K562 (cell line): Measurements from ENCODE around the gene LDLRAD3. TPM values are rescaled to one million over a fixed set of nuclear protein-coding genes. Genes with fewer than 3 reads are reported as not detected.

Experiments used
- ATAC-seq: fragments of 200-7000 bp; cut with Tn5 transposase; 3 replicates; pipeline ENCODE4 v1.9.1; 2020; ENCODE audit warnings: moderate library complexity
- BruUV-seq: library from RNA; stranded (reverse); fragments of 400-500 nt; replicated peaks from 2 replicates; lab custom pipeline; 2021; lab: Mats Ljungman, UMichigan
- CTCF ChIA-PET: fragments of 300-600 bp; formaldehyde crosslinking; extraction: SDS; loops from one replicate; lab custom pipeline; 2021; ENCODE audit warnings: low intra/inter-chr PET ratio; lab: Yijun Ruan, JAX
- POLR2A ChIA-PET: fragments of 300-600, 350-650 bp; sonication (Branson Sonifier 250); formaldehyde crosslinking; extraction: SDS; loops from one replicate; lab custom pipeline; 2021; ENCODE audit warnings: antibody characterized with exemption, inconsistent platforms; lab: Yijun Ruan, JAX
- DNase-seq, 4 experiments: peaks; one replicate each; pipeline versions ENCODE4 v3.0.0 to v3.0.0-alpha.2; 2011 to 2018; ENCODE audit warnings: low spot score in 3 of 4, mixed read lengths in 3 of 4; ENCODE audit errors: extremely low read depth in 1 of 4
- FAIRE-seq: peaks from 2 replicates; lab custom pipeline; 2011; peaks lifted over from hg19 to GRCh38; lab: Jason Lieb, UNC
- H2AFZ ChIP-seq: 2 replicates; pipeline ENCODE4 v1.6.0; 2011; ENCODE audit warnings: low read depth, low read length, control low read depth, inconsistent platforms
- H3K27ac ChIP-seq: fragments of 200-600 bp; 3 replicates; pipeline ENCODE4 v1.8.0; 2011; ENCODE audit warnings: low read depth, mild to moderate bottlenecking, control low read depth, inconsistent platforms, low read length, moderate library complexity, mixed read lengths; ENCODE audit errors: extremely low read depth
- H3K27me3 ChIP-seq, 2 experiments: fragments of 300-600 bp in 1 of 2; 2 replicates in 1 of 2; 3 replicates in 1 of 2; pipeline versions ENCODE4 v1.6.0 to v1.8.0; 2011; ENCODE audit warnings: inconsistent platforms in 2 of 2, low read length in 2 of 2, mild to moderate bottlenecking in 1 of 2, mixed read lengths in 1 of 2, moderate library complexity in 1 of 2; ENCODE audit not compliant: control insufficient read depth in 2 of 2, insufficient read depth in 2 of 2
- H3K36me3 ChIP-seq: fragments of 300-600 bp; 3 replicates; pipeline ENCODE4 v1.8.0; 2011; ENCODE audit warnings: mild to moderate bottlenecking, low read length, inconsistent platforms; ENCODE audit not compliant: control insufficient read depth, insufficient read depth
- H3K4me1 ChIP-seq, 2 experiments: fragments of 200-600 bp in 1 of 2; replicated peaks in 1 of 2; 2 replicates in 1 of 2; 3 replicates in 1 of 2; pipeline versions ENCODE4 v1.5.1 to v1.8.0; 2011; ENCODE audit warnings: inconsistent platforms in 2 of 2, low read length in 2 of 2, mild to moderate bottlenecking in 1 of 2, mixed read lengths in 1 of 2, moderate library complexity in 1 of 2; ENCODE audit not compliant: control insufficient read depth in 2 of 2, insufficient read depth in 2 of 2
- H3K4me2 ChIP-seq: 2 replicates; pipeline ENCODE4 v1.6.1; 2011; ENCODE audit warnings: low read length, control low read depth, inconsistent platforms, mixed read lengths; ENCODE audit not compliant: insufficient read depth
- H3K4me3 ChIP-seq: fragments of 200-600 bp; sonication (generic), shearing (Covaris generic); 2 replicates; pipeline ENCODE4 v1.5.1; 2016; ENCODE audit warnings: control low read depth, inconsistent platforms
- H3K79me2 ChIP-seq: fragments of 200-600 bp; 3 replicates; pipeline ENCODE4 v1.8.0; 2011; ENCODE audit warnings: low read length, inconsistent platforms; ENCODE audit not compliant: control insufficient read depth, insufficient read depth
- H3K9ac ChIP-seq, 2 experiments: 2 replicates each; pipeline versions ENCODE4 v1.6.0 to v1.6.1; 2011; ENCODE audit warnings: low read depth in 2 of 2, low read length in 2 of 2, control low read depth in 1 of 2, inconsistent platforms in 1 of 2, mild to moderate bottlenecking in 1 of 2, mixed read lengths in 1 of 2; ENCODE audit not compliant: insufficient read depth in 1 of 2
- H3K9me1 ChIP-seq: one replicate; pipeline ENCODE4 v1.6.0; 2011; ENCODE audit warnings: inconsistent platforms, mild to moderate bottlenecking, low read length, moderate library complexity; ENCODE audit not compliant: control insufficient read depth, insufficient read depth
- H3K9me3 ChIP-seq: replicated peaks from 2 replicates; pipeline ENCODE4 v1.5.1; 2011; ENCODE audit warnings: low read depth, low read length, inconsistent platforms; ENCODE audit not compliant: control insufficient read depth, insufficient read depth
- H4K20me1 ChIP-seq: replicated peaks from 2 replicates; pipeline ENCODE4 v1.6.1; 2011; ENCODE audit warnings: low read length, inconsistent platforms, mixed read lengths; ENCODE audit not compliant: control insufficient read depth, insufficient read depth
- CBX3 ChIP-seq, 2 experiments: IDR thresholded peaks; 1 replicate in 1 of 2; 2 replicates in 1 of 2; pipeline ENCODE4 v1.6.1; 2012; ENCODE audit warnings: inconsistent platforms in 2 of 2, low read length in 2 of 2, borderline replicate concordance in 1 of 2, control low read depth in 1 of 2
- CEBPB ChIP-seq: fragments of 450-650 bp; IDR thresholded peaks from 2 replicates; pipeline ENCODE4 v1.6.1; 2016; ENCODE audit warnings: missing genetic modification characterization, missing compliant biosample characterization
- CEBPG ChIP-seq, 3 experiments: fragments of 200-800 bp in 1 of 3; sonication (Bioruptor generic) in 1 of 3; sonication (generic) in 1 of 3; formaldehyde crosslinking in 1 of 3; IDR thresholded peaks in 2 of 3; conservative IDR thresholded peaks in 1 of 3; 2 replicates each; pipeline versions ENCODE4 v1.6.1 to v1.8.0; 2016 to 2022; ENCODE audit warnings: missing compliant biosample characterization in 2 of 3, missing genetic modification characterization in 2 of 3, mild to moderate bottlenecking in 1 of 3, missing genetic modification reagents in 1 of 3
- GABPB2 ChIP-seq: fragments of 250-450 bp; sonication (Bioruptor Pico); conservative IDR thresholded peaks from 2 replicates; pipeline ENCODE4 v1.5.1; 2021; ENCODE audit warnings: mild to moderate bottlenecking
- HDAC8 ChIP-seq: fragments of 450-650 bp; IDR thresholded peaks from 2 replicates; pipeline ENCODE4 v1.6.1; 2016; ENCODE audit warnings: mild to moderate bottlenecking, missing genetic modification characterization, moderate library complexity, missing compliant biosample characterization
- HSF4 ChIP-seq: fragments of 250-450 bp; sonication (Bioruptor Pico); IDR thresholded peaks from 2 replicates; pipeline ENCODE4 v2.1.2; 2022; ENCODE audit warnings: mild to moderate bottlenecking, moderate library complexity, borderline replicate concordance
- RHOXF2B ChIP-seq: fragments of 250-450 bp; sonication (Bioruptor Pico); conservative IDR thresholded peaks from 2 replicates; pipeline ENCODE4 v1.5.1; 2021
- ZFP1 ChIP-seq: fragments of 450-650 bp; formaldehyde crosslinking; IDR thresholded peaks from 2 replicates; pipeline ENCODE4 v1.4.0; 2020; ENCODE audit warnings: mild to moderate bottlenecking, mixed read lengths
- ZNF445 ChIP-seq: fragments of 250-450 bp; sonication (Bioruptor Pico); IDR thresholded peaks from 2 replicates; pipeline ENCODE4 v1.4.0; 2020; ENCODE audit warnings: low read depth, mild to moderate bottlenecking, moderate library complexity
- WGBS: fragments of 100-300 bp; shearing (Covaris generic); methylation state at CpG from one replicate; pipeline ENCODE4 v1.1.6; 2016; ENCODE audit warnings: low coverage, mixed read lengths; ENCODE audit not compliant: insufficient coverage; ENCODE audit errors: missing lambda C conversion rate; 5-methylcytosine and 5-hydroxymethylcytosine counted together
- in situ Hi-C: fragments of 300-500 bp; cut with MboI; formaldehyde crosslinking; loops from 4 replicates; pipeline ENCODE4 v1.15.0; 2018; ENCODE audit warnings: inconsistent platforms, mixed read lengths
- intact Hi-C: fragments of 100-400 bp; cut with micrococcal nuclease; formaldehyde crosslinking; loops from 2 replicates; pipeline ENCODE4 v1.14.2; 2022
- polyA plus RNA-seq, 8 experiments: library from polyadenylated mRNA; depleted of rRNA in 4 of 8; stranded (reverse) in 5 of 8; unstranded in 3 of 8; fragments of >200 nt; fragmentation: Nextera tagmentation in 2 of 8; fragmentation: Illumina TruSeq in 1 of 8; extraction: Ambion mirVana in 2 of 8; extraction: Trizol in 1 of 8; gene quantifications; 2 replicates each; pipeline versions ENCODE4 v1.2.1 to v1.2.3, GENCODE V29; 2011 to 2014; ENCODE audit warnings: inconsistent platforms in 1 of 8, missing spikeins in 1 of 8
- total RNA-seq, 7 experiments: library from RNA; depleted of rRNA in 6 of 7; stranded (reverse); fragments of >200 nt in 6 of 7; fragmentation: Illumina TruSeq in 2 of 7; extraction: Trizol in 2 of 7; gene quantifications; 2 replicates each; pipeline versions ENCODE4 v1.2.1 to v1.2.3, GENCODE V29; 2011 to 2021; ENCODE audit warnings: low replicate concordance in 1 of 7
- TF ChIP-seq, protein P1 (sequence below), 2 experiments: fragments of 450-650 bp in 1 of 2; sonication (generic) in 1 of 2; formaldehyde crosslinking in 1 of 2; IDR thresholded peaks in 1 of 2; conservative IDR thresholded peaks in 1 of 2; 2 replicates each; pipeline versions ENCODE4 v1.6.1 to v1.8.1; 2016 to 2023; ENCODE audit warnings: mild to moderate bottlenecking in 2 of 2, moderate library complexity in 2 of 2, inconsistent platforms in 1 of 2, missing genetic modification reagents in 1 of 2
- TF ChIP-seq, protein P2 (sequence below): fragments of 450-650 bp; IDR thresholded peaks from 2 replicates; pipeline ENCODE4 v1.6.1; 2016; ENCODE audit warnings: missing biosample characterization, missing genetic modification characterization

The LDLRAD3 gene
- total and polyA plus RNA-seq, 9 of the 15 experiments (the other 6 are each of a cell fraction or from before 2014, with no cell fraction given) = 0.73 to 7.2 (median 3.5) TPM

DNA sequence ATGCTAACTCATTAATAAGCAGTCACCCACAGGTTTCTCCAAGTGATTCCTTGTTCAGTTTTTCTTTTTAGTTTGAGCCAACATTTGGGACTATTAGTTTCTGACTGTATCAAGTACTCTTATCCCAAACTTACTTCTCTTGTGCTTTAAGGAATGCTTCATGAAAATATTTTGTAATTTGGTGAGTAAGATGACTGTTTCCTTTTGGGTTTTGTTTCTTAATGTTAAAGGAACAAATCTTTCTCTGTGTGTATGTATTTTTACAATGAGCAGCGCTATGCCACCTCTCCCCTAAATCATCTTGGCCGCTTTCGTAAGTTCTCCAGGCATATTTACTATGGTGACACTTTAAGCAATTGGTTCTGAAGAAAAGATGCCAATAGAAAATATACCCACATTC is 72.4 kb downstream of the LDLRAD3 start:
- peaks cover 5 to 28% of the 10 kb centered on the region in 2 experiments; a peak in 4 of 5 replicates for H3K27me3 ChIP-seq
- H3K9me1 ChIP-seq = no peaks in the 10 kb centered on the region
- no peak overlapping the region for H3K9ac ChIP-seq
- H2AFZ ChIP-seq = no peak overlapping the region
- ChIA-PET POLR2A (no interaction called here), CTCF (no interaction called here)
- no peak for ATAC-seq
- FAIRE-seq = no peak
- DNase-seq = no peak
- H3K36me3 ChIP-seq = no peaks in the 10 kb centered on the region
- no peaks in the 10 kb centered on the region for H3K9me3 ChIP-seq
- H3K79me2 ChIP-seq = no peaks in the 10 kb centered on the region
- no peak overlapping the region for H3K27ac ChIP-seq
- H3K4me3 ChIP-seq = no peak overlapping the region
- intact Hi-C loops = loop anchor here (5.0 kb wide), 1 partner anchor 399 kb away; the partner anchor contains the start of gene FJX1
- H4K20me1 ChIP-seq = no peaks in the 10 kb centered on the region
- 36% methylated on average over 3 of the region's 3 CpGs for WGBS
- TF ChIP-seq HDAC8 = no peak
- no peak for TF ChIP-seq ZFP1 (CRISPR knock-in tag)
- TF ChIP-seq CBX3 (IDR thresholded peaks at IDR 0.05; ENCODE audit: borderline replicate concordance in 1 of 2, low read length in 2 of 2) = no peak
- TF ChIP-seq HSF4 = no peak
- TF ChIP-seq ZNF445 (CRISPR knock-in tag) = no peak
- H3K4me1 ChIP-seq = no peaks in the 10 kb centered on the region
- in situ Hi-C loops = no loop called here
- BruUV-seq = no TSS peak
- H3K4me2 ChIP-seq = no peak overlapping the region

GRCh38 chr11:36016709-36017108 is 72.8 kb downstream of the LDLRAD3 start:
- BruUV-seq = no TSS peak
- intact Hi-C loops (loop anchor here (5.0 kb wide), 1 partner anchor 399 kb away; the partner anchor contains the start of gene FJX1), in situ Hi-C loops (no loop called here)
- H3K27me3 ChIP-seq = peaks cover 5 to 32% of the 10 kb centered on the region in 2 experiments; a peak in 4 of 5 replicates
- H3K36me3 ChIP-seq = no peaks in the 10 kb centered on the region
- no peak overlapping the region for H2AFZ ChIP-seq
- no peaks in the 10 kb centered on the region for H3K79me2 ChIP-seq
- no peaks in the 10 kb centered on the region for H4K20me1 ChIP-seq
- no peak overlapping the region for H3K27ac ChIP-seq
- no peaks in the 10 kb centered on the region for H3K4me1 ChIP-seq
- H3K9me1 ChIP-seq = no peaks in the 10 kb centered on the region
- no peak overlapping the region for H3K4me3 ChIP-seq
- 26% methylated on average over 4 of the region's 4 CpGs for WGBS
- TF ChIP-seq, protein P1, sequence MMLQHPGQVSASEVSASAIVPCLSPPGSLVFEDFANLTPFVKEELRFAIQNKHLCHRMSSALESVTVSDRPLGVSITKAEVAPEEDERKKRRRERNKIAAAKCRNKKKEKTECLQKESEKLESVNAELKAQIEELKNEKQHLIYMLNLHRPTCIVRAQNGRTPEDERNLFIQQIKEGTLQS (IDR thresholded peaks at IDR 0.05) = peak; percentile 49
- TF ChIP-seq, protein P1 (CRISPR knock-in tag; conservative IDR thresholded peaks at IDR 0.05) = no peak
- TF ChIP-seq RHOXF2B (CRISPR knock-in tag) (no peak), CEBPG (CRISPR knock-in tag; IDR thresholded peaks at IDR 0.05) (no peak), CEBPG (tag; conservative IDR thresholded peaks at IDR 0.05 in 1 of 2, IDR thresholded peaks at IDR 0.05 in 1 of 2) (peak; percentile 79 to 84), GABPB2 (no peak), CEBPB (tag) (peak; percentile 29; the same call in 1 of the 2 replicates)
- TF ChIP-seq, protein P2, sequence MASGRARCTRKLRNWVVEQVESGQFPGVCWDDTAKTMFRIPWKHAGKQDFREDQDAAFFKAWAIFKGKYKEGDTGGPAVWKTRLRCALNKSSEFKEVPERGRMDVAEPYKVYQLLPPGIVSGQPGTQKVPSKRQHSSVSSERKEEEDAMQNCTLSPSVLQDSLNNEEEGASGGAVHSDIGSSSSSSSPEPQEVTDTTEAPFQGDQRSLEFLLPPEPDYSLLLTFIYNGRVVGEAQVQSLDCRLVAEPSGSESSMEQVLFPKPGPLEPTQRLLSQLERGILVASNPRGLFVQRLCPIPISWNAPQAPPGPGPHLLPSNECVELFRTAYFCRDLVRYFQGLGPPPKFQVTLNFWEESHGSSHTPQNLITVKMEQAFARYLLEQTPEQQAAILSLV = 0 out of 2 replicates have a peak, but pooled peaks have one; percentile 13
- DNase-seq (no peak), ATAC-seq (no peak), FAIRE-seq (no peak)
- H3K9ac ChIP-seq = no peak overlapping the region
- CTCF ChIA-PET = no interaction called here
- H3K4me2 ChIP-seq = no peak overlapping the region
- H3K9me3 ChIP-seq = no peaks in the 10 kb centered on the region
- POLR2A ChIA-PET = no interaction called here
